GM23248 (cell line): Measurements from ENCODE around the gene VWA2.

ENCODE experiments used
- EZH2 ChIP-seq: fragments of 200-600 bp; sonication (generic); IDR thresholded peaks from 2 replicates; pipeline ENCODE4 v1.6.1; 2018; ENCODE audit warnings: antibody characterized with exemption, mild to moderate bottlenecking; ENCODE audit not compliant: insufficient read depth, poor library complexity, severe bottlenecking
- EZH2phosphoT487 ChIP-seq: fragments of 200-600 bp; sonication (generic); IDR thresholded peaks from 2 replicates; pipeline ENCODE4 v1.6.1; 2018; ENCODE audit warnings: antibody characterized with exemption, moderate library complexity, mild to moderate bottlenecking, low read depth; ENCODE audit not compliant: insufficient read depth

DNA sequence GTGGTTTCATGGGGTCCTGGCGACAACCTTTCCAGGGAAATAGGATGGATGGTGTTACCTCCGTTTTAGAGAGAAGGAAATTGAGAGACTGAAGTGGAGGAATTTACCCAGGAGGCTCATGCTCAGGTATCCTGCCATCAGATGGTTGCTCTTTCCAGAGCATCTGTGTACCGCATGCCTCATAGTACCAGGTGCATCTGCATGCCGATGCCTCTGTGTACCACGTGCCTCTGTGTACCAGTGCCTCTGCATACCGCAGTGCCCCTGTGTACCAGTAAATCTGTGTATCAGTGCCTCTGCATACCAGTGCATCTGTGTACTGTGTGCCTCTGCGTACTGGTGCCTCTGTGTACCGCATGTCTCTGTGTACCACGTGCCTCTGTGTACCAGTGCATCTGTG is 3.2 kb downstream of the VWA2 start:
- TF ChIP-seq EZH2, result no peak
- no peak for TF ChIP-seq EZH2phosphoT487
